HL-60 (cell line): ENCODE data around the gene SAE1.

Experiments used
- POLR2AphosphoS5 ChIP-seq: IDR thresholded peaks from 2 replicates; pipeline ENCODE4 v1.6.1; 2012; ENCODE audit warnings: low read depth
- TF ChIP-seq, protein P1 (sequence below): IDR thresholded peaks from one replicate; pipeline ENCODE4 v1.5.1; 2011; ENCODE audit warnings: low read length, control low read depth, inconsistent platforms; ENCODE audit not compliant: insufficient read depth

DNA sequence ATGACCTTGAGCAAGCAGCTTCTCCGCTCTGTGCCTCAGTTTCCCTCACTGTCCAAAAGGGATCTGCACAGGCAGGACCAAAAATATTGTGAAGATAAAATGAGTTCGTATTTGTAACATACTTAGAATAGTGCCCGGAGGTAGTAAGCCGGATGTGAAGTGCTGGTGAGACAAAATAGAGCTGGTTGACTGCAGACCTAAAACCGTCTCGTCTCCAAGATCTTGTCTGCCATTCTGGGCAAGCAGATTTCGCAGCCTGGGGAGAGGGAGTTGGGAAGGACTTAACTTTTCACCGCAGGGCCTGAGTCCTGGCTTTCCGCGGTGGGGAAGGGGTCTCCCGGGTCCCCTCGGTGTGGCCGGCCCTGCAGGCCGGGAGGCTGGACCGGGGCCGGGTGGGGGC, 108.5 kb downstream of the SAE1 start:
- TF ChIP-seq, protein P1, sequence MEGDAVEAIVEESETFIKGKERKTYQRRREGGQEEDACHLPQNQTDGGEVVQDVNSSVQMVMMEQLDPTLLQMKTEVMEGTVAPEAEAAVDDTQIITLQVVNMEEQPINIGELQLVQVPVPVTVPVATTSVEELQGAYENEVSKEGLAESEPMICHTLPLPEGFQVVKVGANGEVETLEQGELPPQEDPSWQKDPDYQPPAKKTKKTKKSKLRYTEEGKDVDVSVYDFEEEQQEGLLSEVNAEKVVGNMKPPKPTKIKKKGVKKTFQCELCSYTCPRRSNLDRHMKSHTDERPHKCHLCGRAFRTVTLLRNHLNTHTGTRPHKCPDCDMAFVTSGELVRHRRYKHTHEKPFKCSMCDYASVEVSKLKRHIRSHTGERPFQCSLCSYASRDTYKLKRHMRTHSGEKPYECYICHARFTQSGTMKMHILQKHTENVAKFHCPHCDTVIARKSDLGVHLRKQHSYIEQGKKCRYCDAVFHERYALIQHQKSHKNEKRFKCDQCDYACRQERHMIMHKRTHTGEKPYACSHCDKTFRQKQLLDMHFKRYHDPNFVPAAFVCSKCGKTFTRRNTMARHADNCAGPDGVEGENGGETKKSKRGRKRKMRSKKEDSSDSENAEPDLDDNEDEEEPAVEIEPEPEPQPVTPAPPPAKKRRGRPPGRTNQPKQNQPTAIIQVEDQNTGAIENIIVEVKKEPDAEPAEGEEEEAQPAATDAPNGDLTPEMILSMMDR, result no peak
- TF ChIP-seq POLR2AphosphoS5, result no peak
